NCI-H226 (cell line): Measurements from ENCODE around the gene SYNJ2BP.

Experiments used
- DNase-seq: peaks from one replicate; pipeline ENCODE4 v3.0.0-alpha.2; 2015

Gene SYNJ2BP

DNA sequence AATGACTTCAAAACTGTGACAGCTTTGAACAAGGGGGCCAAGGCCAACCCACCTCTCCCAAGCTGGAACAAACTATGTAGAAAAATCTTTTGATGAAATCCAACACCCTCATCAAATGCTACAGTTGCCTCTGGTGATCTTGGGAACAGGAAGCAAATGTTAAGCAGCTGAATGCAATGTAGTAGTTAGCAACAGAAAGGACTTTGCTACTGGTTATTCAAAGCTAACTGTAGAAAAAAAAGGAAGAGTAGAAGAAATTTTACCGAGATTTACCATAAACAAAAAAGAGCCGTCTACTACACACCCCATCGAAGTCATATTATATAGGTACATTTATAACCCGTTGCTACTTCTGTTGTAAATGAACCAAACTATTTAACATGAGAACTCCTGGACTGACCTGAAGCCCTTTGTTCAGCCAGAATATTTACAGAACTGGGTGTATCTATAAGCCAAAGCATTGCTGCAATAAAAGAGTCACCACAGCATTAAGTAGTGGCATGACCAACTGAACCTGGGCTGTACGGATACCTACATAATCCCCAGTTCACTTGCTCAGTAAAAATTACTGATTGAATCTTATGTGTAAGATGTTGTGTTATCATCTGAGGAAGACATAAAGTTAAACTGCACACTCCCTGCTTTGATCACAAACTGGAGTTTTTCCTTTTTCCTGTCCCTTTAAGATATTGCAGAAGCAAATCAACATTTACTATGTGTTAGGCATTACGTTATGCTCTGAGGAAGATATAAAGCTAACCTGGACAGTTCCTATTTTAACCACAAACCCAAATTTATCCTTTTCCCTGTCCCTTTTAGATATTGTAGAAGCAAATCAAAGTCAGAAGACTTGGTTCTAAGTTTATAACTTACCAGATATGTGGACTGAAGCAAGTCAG is 25.1 kb downstream of the SYNJ2BP start:
- DNase-seq: no peak

DNA sequence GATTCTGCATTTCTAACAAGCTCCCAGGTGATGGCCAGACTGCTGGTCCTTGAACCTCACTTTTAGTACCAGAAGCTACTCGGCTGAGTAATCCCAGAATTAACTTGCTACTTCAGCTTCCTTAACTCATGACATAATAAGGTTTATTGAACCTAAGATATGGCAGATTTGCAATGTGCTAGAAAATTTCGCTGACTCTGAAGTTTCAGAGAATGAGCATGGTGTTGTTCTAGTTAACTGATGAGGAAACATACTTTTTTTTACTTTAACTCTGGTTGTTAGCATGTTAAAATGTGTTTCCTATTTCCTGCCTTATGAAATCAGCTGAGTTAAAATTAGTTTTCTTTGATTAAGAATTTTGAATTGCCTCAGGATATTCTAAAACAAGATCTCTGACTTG is 34.4 kb downstream of the SYNJ2BP start:
- no peak for DNase-seq

DNA sequence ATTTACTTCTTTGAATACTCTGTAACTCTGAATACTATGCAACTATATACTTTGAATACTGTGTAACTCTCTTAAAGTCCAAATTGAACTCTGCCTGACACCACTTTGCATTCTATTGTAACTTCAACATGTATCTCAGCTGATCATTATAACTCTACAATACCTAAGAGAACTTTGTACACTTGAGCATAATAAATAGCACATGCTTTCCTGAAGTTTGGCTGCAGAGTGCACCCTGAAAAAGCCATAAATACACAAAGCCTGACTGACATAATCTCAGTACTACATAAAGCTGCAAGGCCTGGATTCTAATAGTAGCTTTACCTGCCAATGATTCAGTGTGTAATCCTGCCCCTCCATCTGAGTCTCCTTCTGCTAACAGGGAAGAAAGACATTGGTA is 36.1 kb downstream of the SYNJ2BP start:
- no peak for DNase-seq

DNA sequence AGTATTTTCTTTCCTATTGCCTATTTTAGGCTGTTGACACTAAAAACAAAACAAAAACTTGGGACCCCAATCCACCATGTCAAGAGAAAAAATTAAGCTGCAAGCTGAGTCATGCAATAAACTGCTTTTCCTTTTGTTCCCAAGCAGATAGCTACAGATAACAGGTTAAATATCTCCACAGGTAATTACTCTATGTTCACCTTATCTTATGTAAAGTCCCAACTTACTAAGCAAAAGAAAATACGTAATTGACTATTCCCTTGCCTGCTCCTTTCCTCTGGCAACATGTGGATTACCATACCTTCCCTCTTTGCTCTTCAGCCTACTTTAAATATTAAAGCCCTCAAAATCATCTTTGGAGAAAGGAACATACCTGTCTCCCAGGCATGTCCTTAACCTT is 38.2 kb downstream of the SYNJ2BP start:
- DNase-seq: no peak
